OCI-LY7 (cell line): Measurements from ENCODE around the gene ARMH2. TPM values are rescaled to one million over a fixed set of nuclear protein-coding genes. Genes with fewer than 3 reads are reported as not detected.

Experiments
- BruUV-seq: library from RNA; stranded (reverse); fragments of 400-500 nt; replicated peaks from 2 replicates; lab custom pipeline; 2021; lab: Mats Ljungman, UMichigan
- CTCF ChIA-PET: fragments of 300-600 bp; sonication (Branson Sonifier 250); formaldehyde crosslinking; loops from one replicate; lab custom pipeline; 2022; ENCODE audit warnings: antibody characterized with exemption; ENCODE audit not compliant: unreplicated experiment; lab: Charles Lee
- POLR2A ChIA-PET: fragments of 300-600 bp; sonication (Branson Sonifier 250); formaldehyde crosslinking; loops from one replicate; lab custom pipeline; 2022; ENCODE audit warnings: antibody characterized with exemption; lab: Charles Lee
- DNase-seq: peaks from one replicate; pipeline ENCODE4 v3.0.0-alpha.2; 2015; ENCODE audit warnings: low spot score
- H2AFZ ChIP-seq: fragments of 200-600 bp; sonication (generic), shearing (Covaris generic); 2 replicates; pipeline ENCODE4 v1.6.1; 2014; ENCODE audit warnings: mild to moderate bottlenecking, antibody characterized with exemption, low read length, moderate library complexity
- H3K27ac ChIP-seq: fragments of 200-600 bp; sonication (generic); 2 replicates; pipeline ENCODE4 v1.5.1; 2014; ENCODE audit warnings: mixed run types, low read depth, mild to moderate bottlenecking, moderate library complexity, low read length, inconsistent platforms; ENCODE audit not compliant: poor library complexity, severe bottlenecking
- H3K36me3 ChIP-seq: fragments of 200-600 bp; sonication (generic); 2 replicates; pipeline ENCODE4 v1.6.1; 2014; ENCODE audit warnings: mild to moderate bottlenecking, antibody characterized with exemption, low read length, moderate library complexity, mixed read lengths; ENCODE audit not compliant: insufficient read depth
- H3K4me1 ChIP-seq: fragments of 200-600 bp; sonication (generic); 2 replicates; pipeline ENCODE4 v1.5.1; 2014; ENCODE audit warnings: mild to moderate bottlenecking, low read length; ENCODE audit not compliant: insufficient read depth, poor library complexity, severe bottlenecking
- H3K4me2 ChIP-seq: fragments of 200-600 bp; sonication (generic); 2 replicates; pipeline ENCODE4 v1.6.1; 2014; ENCODE audit warnings: mild to moderate bottlenecking, low read length
- H3K4me3 ChIP-seq: fragments of 200-600 bp; sonication (generic); 2 replicates; pipeline ENCODE4 v1.5.1; 2014; ENCODE audit warnings: mild to moderate bottlenecking, low read depth, low read length; ENCODE audit not compliant: poor library complexity, severe bottlenecking
- H3K79me2 ChIP-seq: fragments of 200-600 bp; sonication (generic); 2 replicates; pipeline ENCODE4 v1.6.1; 2016; ENCODE audit warnings: low read depth, mild to moderate bottlenecking, low read length, moderate library complexity, mixed read lengths; ENCODE audit not compliant: insufficient read depth
- H3K9me2 ChIP-seq: fragments of 200-600 bp; sonication (generic); 2 replicates; pipeline ENCODE4 v1.6.1; 2016; ENCODE audit warnings: mild to moderate bottlenecking, low read length, mixed read lengths; ENCODE audit not compliant: insufficient read depth
- H3K9me3 ChIP-seq: fragments of 200-600 bp; sonication (generic); 2 replicates; pipeline ENCODE4 v1.6.1; 2014; ENCODE audit warnings: mild to moderate bottlenecking, mixed run types, low read length, mixed read lengths
- H4K20me1 ChIP-seq: fragments of 200-600 bp; sonication (generic); 2 replicates; pipeline ENCODE4 v1.6.1; 2014; ENCODE audit warnings: mild to moderate bottlenecking, antibody characterized with exemption, low read length, moderate library complexity, mixed read lengths; ENCODE audit not compliant: insufficient read depth
- EZH2phosphoT487 ChIP-seq: fragments of 200-600 bp; sonication (generic); IDR thresholded peaks from 2 replicates; pipeline ENCODE4 v1.6.1; 2018; ENCODE audit warnings: low read depth, borderline replicate concordance, mild to moderate bottlenecking, mixed run types, antibody characterized with exemption, low read length, moderate library complexity, mixed read lengths
- intact Hi-C: fragments of 100-400 bp; cut with micrococcal nuclease; formaldehyde crosslinking; loops from one replicate; pipeline ENCODE4 v1.10.0; 2022; ENCODE audit not compliant: unreplicated experiment
- total RNA-seq, 2 experiments: library from RNA; depleted of rRNA in 1 of 2; stranded (reverse); fragments of >200 nt in 1 of 2; shearing (Covaris generic) in 1 of 2; gene quantifications; 2 replicates each; pipeline ENCODE4 v1.2.3, GENCODE V29; 2014 to 2022
- TF ChIP-seq, protein P1 (sequence below): fragments of 200-600 bp; sonication (generic); conservative IDR thresholded peaks from 2 replicates; pipeline ENCODE4 v1.5.1; 2014; ENCODE audit warnings: mild to moderate bottlenecking, antibody characterized with exemption, low read length, moderate library complexity, mixed read lengths

Gene ARMH2
- total RNA-seq, 2 experiments from 2014 or later = not detected

DNA sequence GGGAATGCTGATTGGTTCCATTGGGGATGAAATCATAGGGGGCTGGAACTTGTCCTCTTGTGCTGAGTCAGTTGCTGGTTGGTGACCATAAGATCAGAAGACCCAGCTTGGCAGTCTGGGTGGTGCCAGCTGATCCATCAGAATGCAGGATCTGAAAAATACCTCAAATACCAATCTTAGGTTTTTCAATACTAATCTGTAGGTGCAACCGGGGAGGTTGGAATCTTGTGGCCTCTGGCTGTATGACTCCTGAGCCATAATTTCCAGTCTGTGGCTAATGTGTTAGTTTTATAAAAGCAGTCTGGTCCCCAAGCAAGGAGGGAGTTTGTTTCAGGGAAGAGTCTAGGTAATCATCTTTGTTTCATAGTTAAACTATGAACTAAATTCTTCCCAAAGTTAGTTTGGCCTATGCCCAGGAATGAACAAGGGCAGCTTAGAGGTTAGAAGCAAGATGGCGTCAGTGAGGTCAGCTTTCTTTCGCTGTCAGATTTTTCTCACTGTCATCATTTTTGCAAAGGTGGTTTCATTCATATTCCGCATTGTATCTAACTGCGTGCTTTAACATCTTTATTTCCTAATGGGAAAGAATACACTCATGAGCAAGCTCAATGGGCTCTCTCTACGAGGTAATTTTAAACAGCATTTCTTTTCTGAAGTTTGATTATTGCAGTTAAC lies 2.0 kb downstream of the ARMH2 start:
- H2AFZ ChIP-seq = no peak overlapping the region

DNA sequence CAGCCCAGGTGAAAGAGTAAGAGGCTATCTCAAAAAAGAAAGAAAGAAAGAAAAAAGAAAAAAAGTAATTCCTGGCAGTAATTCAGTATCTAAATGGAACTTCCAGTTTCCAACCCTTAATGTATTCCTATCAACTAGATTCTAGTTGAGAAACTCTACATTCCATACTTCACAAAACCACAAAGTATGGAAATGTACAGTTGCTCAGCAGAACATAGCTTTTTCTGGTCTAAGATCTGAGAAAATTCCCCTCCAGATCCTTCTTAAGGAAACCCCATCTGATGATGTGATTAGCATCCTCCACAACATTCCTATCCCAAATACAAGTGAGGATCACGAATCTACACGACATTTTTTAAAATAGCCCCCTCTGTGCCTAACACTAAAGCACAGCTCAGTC lies 3.6 kb downstream of the ARMH2 start:
- intact Hi-C loops = no loop called here
- DNase-seq = no peak
- Histone ChIP-seq H3K9me2 (no peaks in the 10 kb centered on the region), H3K36me3 (peaks cover 14% of the 10 kb centered on the region), H2AFZ (no peak overlapping the region), H4K20me1 (no peaks in the 10 kb centered on the region), H3K79me2 (no peaks in the 10 kb centered on the region), H3K9me3 (no peaks in the 10 kb centered on the region), H3K4me3 (no peak overlapping the region), H3K27ac (no peak overlapping the region), H3K4me2 (no peak overlapping the region), H3K4me1 (no peaks in the 10 kb centered on the region)
- TF ChIP-seq, protein P1, sequence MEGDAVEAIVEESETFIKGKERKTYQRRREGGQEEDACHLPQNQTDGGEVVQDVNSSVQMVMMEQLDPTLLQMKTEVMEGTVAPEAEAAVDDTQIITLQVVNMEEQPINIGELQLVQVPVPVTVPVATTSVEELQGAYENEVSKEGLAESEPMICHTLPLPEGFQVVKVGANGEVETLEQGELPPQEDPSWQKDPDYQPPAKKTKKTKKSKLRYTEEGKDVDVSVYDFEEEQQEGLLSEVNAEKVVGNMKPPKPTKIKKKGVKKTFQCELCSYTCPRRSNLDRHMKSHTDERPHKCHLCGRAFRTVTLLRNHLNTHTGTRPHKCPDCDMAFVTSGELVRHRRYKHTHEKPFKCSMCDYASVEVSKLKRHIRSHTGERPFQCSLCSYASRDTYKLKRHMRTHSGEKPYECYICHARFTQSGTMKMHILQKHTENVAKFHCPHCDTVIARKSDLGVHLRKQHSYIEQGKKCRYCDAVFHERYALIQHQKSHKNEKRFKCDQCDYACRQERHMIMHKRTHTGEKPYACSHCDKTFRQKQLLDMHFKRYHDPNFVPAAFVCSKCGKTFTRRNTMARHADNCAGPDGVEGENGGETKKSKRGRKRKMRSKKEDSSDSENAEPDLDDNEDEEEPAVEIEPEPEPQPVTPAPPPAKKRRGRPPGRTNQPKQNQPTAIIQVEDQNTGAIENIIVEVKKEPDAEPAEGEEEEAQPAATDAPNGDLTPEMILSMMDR = no peak
- no peak for TF ChIP-seq EZH2phosphoT487
- ChIA-PET POLR2A (interaction anchor here (0.7 kb wide), 1 partner anchor 360 kb away, joined by 4 read pairs; no protein-coding TSS in a partner anchor), CTCF (no interaction called here)
- BruUV-seq = no TSS peak

More for the DNA sequence above, 2.0 kb downstream of the ARMH2 start:
- ChIA-PET CTCF (no interaction called here), POLR2A (interaction anchor here (0.8 to 2.2 kb wide), 2 partner anchors 10 to 32 kb away, joined by 3 to 9 read pairs; no protein-coding TSS in a partner anchor)
- no peak overlapping the region for H3K27ac ChIP-seq
- no peaks in the 10 kb centered on the region for H3K79me2 ChIP-seq
- DNase-seq = no peak
- no peak for TF ChIP-seq EZH2phosphoT487
- TF ChIP-seq, protein P1 = no peak
- no peaks in the 10 kb centered on the region for H3K9me3 ChIP-seq
- intact Hi-C loops = no loop called here
- peaks cover 3% of the 10 kb centered on the region; the same call in 1 of the 2 replicates for H3K36me3 ChIP-seq
- H3K4me3 ChIP-seq = no peak overlapping the region
- H3K4me2 ChIP-seq = no peak overlapping the region
- H3K9me2 ChIP-seq = no peaks in the 10 kb centered on the region
- BruUV-seq = no TSS peak
- no peaks in the 10 kb centered on the region for H4K20me1 ChIP-seq
- H3K4me1 ChIP-seq = no peaks in the 10 kb centered on the region

DNA sequence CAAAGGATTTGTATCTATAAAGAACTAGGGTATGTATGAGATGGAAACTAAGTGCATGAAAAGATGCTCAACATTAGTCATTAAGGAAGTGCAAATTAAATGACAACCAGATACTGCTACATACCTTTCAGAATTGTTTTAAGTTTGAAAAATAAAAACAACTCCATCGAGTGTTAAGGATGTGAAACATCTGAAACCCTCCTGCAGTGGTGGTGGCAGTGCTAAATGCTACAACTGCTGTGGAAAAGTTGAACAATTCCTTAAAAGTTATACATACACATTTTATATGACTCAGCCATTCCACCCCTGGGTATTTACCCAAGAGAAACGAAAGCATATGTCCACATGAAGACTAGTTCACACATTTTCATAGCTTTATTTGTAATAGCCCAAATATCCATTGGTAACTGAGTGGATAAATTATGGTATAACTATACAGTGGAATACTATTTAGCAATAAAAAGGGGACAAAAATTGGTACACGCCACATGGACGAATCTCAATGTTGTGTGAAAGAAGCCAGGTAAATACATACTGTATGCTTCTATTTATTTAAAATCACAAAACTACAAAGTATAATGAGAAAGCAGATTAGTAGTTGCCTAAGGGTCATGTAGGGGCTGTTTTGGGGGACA lies 10.6 kb downstream of the ARMH2 start:
- intact Hi-C loops = no loop called here

More for the DNA sequence above, 10.6 kb downstream of the ARMH2 start:
- Histone ChIP-seq H4K20me1 (no peaks in the 10 kb centered on the region), H2AFZ (no peak overlapping the region), H3K4me1 (no peaks in the 10 kb centered on the region), H3K27ac (no peak overlapping the region), H3K4me2 (no peak overlapping the region), H3K36me3 (peaks cover 77% of the 10 kb centered on the region), H3K79me2 (peaks cover 20% of the 10 kb centered on the region), H3K9me2 (no peaks in the 10 kb centered on the region), H3K4me3 (no peak overlapping the region), H3K9me3 (0 out of 2 replicates have a peak, but pooled peaks cover 4% of the 10 kb centered on the region)
- POLR2A ChIA-PET = interaction anchor here (0.8 to 2.1 kb wide), 2 partner anchors 10 to 107 kb away, joined by 3 to 7 read pairs; no protein-coding TSS in a partner anchor
- CTCF ChIA-PET = no interaction called here
- DNase-seq = no peak
- TF ChIP-seq EZH2phosphoT487 = no peak
- TF ChIP-seq, protein P1 = no peak
- TSS peak; percentile 7 for BruUV-seq
